ENCODE results near the gene ATG10.
"Not testable (repeated sequence)": the region's sequence is repeated elsewhere in the genome, so short reads cannot be mapped to it uniquely, and the experiment has no call there.

Gene ATG10

GRCh38 chr5:81986126-81986525 is 14.3 kb downstream of the ATG10 start:
- no peak overlapping the region for H3K4me3 ChIP-seq (ENCODE audit: low read length)
- no peak for DNase-seq (ENCODE audit: low read depth)
- TF ChIP-seq, protein P1, sequence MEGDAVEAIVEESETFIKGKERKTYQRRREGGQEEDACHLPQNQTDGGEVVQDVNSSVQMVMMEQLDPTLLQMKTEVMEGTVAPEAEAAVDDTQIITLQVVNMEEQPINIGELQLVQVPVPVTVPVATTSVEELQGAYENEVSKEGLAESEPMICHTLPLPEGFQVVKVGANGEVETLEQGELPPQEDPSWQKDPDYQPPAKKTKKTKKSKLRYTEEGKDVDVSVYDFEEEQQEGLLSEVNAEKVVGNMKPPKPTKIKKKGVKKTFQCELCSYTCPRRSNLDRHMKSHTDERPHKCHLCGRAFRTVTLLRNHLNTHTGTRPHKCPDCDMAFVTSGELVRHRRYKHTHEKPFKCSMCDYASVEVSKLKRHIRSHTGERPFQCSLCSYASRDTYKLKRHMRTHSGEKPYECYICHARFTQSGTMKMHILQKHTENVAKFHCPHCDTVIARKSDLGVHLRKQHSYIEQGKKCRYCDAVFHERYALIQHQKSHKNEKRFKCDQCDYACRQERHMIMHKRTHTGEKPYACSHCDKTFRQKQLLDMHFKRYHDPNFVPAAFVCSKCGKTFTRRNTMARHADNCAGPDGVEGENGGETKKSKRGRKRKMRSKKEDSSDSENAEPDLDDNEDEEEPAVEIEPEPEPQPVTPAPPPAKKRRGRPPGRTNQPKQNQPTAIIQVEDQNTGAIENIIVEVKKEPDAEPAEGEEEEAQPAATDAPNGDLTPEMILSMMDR (IDR thresholded peaks at IDR 0.05; ENCODE audit: insufficient read depth, low read depth, low read length, missing control alignments) = no peak

GRCh38 chr5:81989204-81989603 is 17.4 kb downstream of the ATG10 start:
- DNase-seq (ENCODE audit: low read depth) = no peak
- H3K4me3 ChIP-seq (ENCODE audit: low read length) = no peak overlapping the region
- TF ChIP-seq, protein P1 (IDR thresholded peaks at IDR 0.05; ENCODE audit: insufficient read depth, low read depth, low read length, missing control alignments) = no peak

- no peak overlapping the region for H3K4me3 ChIP-seq (ENCODE audit: low read length)
- TF ChIP-seq, protein P1 (IDR thresholded peaks at IDR 0.05; ENCODE audit: insufficient read depth, low read depth, low read length, missing control alignments) = no peak
- peak; percentile 59 for DNase-seq (ENCODE audit: low read depth)
These were observed 22.9 kb downstream of the ATG10 start for GRCh38 chr5:81994679-81995078.

DNA sequence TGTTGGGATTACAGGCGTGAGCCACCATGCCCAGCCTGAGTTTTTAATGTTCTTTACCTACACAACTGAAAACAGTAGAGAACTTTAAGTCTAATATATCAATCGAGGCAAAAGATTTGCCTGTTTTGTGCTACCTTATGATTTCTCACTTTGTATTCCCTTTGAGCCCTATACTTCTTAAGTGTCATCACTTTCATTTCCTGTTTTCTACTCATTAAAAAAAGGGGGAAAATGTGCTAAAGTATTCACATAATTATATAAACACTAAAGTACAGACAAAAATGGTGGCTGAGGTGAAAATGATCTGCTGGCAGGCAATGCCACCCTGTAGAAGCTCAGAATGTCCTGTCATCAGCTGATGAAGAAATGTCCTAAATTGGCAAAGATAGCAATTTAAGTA is 23.6 kb downstream of the ATG10 start:
- TF ChIP-seq, protein P1 (IDR thresholded peaks at IDR 0.05; ENCODE audit: insufficient read depth, low read depth, low read length, missing control alignments) = no peak
- no peak for DNase-seq (ENCODE audit: low read depth)
- H3K4me3 ChIP-seq (ENCODE audit: low read length) = no peak overlapping the region

GRCh38 chr5:82004511-82004910 is 32.7 kb downstream of the ATG10 start:
- TF ChIP-seq, protein P1 (IDR thresholded peaks at IDR 0.05; ENCODE audit: insufficient read depth, low read depth, low read length, missing control alignments) = no peak
- peak; percentile 70 for DNase-seq (ENCODE audit: low read depth)

DNA sequence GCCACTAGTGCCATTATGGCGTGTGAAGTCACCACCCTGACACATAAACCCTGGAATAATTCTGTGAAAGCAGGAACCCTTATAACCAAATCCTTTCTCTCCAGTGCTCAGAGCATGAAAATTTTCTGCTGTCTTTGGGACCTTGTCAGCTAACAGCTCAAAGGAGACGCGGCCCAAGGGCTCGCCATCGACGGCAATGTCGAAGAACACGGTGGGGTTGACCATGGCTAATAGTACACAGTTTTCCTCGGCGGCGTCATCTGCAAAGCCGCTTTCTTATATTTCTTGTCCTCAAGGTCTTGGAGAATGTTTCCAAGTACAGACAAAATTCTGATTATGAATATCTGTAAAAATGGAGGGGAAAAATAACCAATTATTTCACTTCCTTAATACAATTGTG is 38.0 kb downstream of the ATG10 start:
- DNase-seq (ENCODE audit: low read depth); H3K4me3 ChIP-seq (ENCODE audit: low read length): not testable (repeated sequence)

More at GRCh38 chr5:82004511-82004910, 32.7 kb downstream of the ATG10 start:
- no peak overlapping the region for H3K4me3 ChIP-seq (ENCODE audit: low read length)

GRCh38 chr5:82010696-82011095 is 38.9 kb downstream of the ATG10 start:
- H3K4me3 ChIP-seq (ENCODE audit: low read length) = no peak overlapping the region
- no peak for DNase-seq (ENCODE audit: low read depth)
- TF ChIP-seq, protein P1 (IDR thresholded peaks at IDR 0.05; ENCODE audit: insufficient read depth, low read depth, low read length, missing control alignments) = no peak

Measured in epithelial cell of esophagus (primary cell).